GM19467 (cell line): ENCODE data around the gene STUB1.
A peak's percentile ranks its signal among the peaks of the same experiment; 100 is the strongest.
"Not testable (repeated sequence)": the region's sequence is repeated elsewhere in the genome, so short reads cannot be mapped to it uniquely, and the experiment has no call there.

Source experiments
- ATAC-seq: cut with Tn5 transposase; IDR thresholded peaks from one replicate; pipeline ENCODE4 v1.9.1; 2021; ENCODE audit warnings: mild to moderate bottlenecking, moderate library complexity; ENCODE audit not compliant: unreplicated experiment

STUB1 gene

GRCh38 chr16:678209-678857 is 1.9 kb upstream of the STUB1 start:
- ATAC-seq, result no peak

GRCh38 chr16:678858-679813 is 1.1 kb upstream of the STUB1 start:
- no peak for ATAC-seq

- ATAC-seq, result no peak
These were observed 375 bp downstream of the STUB1 start for GRCh38 chr16:680625-680945.

- ATAC-seq, result no peak
These were observed 946 bp downstream of the STUB1 start for GRCh38 chr16:680967-681745.

- ATAC-seq, result no peak
These were observed 1.7 kb downstream of the STUB1 start for GRCh38 chr16:681746-682427.

GRCh38 chr16:682493-683395 is 2.5 kb downstream of the STUB1 start:
- no peak for ATAC-seq

- ATAC-seq, result no peak
These were observed 3.3 kb downstream of the STUB1 start for GRCh38 chr16:683396-684070.

- ATAC-seq, result peak; percentile 62
These were observed 4.0 kb downstream of the STUB1 start, which contains the start of gene JMJD8 for GRCh38 chr16:684071-684794. Gene JMJD8 (minus strand): TSS chr16:684334. CDS start chr16:684319, 15 bp downstream.

- no peak for ATAC-seq
These were observed 4.9 kb downstream of the STUB1 start for GRCh38 chr16:684961-685696.

- ATAC-seq, result no peak
These were observed 5.8 kb downstream of the STUB1 start for GRCh38 chr16:685967-686366.

GRCh38 chr16:686459-687260 is 6.5 kb downstream of the STUB1 start:
- no peak for ATAC-seq

GRCh38 chr16:687499-687898 is 7.3 kb downstream of the STUB1 start:
- ATAC-seq, result no peak

- no peak for ATAC-seq
These were observed 9.1 kb downstream of the STUB1 start for GRCh38 chr16:689175-689897.

GRCh38 chr16:691242-691641 is 11.0 kb downstream of the STUB1 start:
- not testable (repeated sequence) for ATAC-seq

- no peak for ATAC-seq
These were observed 12.3 kb downstream of the STUB1 start for GRCh38 chr16:692356-693108.

- no peak for ATAC-seq
These were observed 13.2 kb downstream of the STUB1 start for GRCh38 chr16:693364-693763.
